ENCODE measurements around the gene PTOV1. TPM values are rescaled to one million over a fixed set of nuclear protein-coding genes. Genes with fewer than 3 reads are reported as not detected.

The PTOV1 gene
- total RNA-seq, 4 donors from 2014 or later: 46.2 to 156 (median 82.0) TPM

DNA sequence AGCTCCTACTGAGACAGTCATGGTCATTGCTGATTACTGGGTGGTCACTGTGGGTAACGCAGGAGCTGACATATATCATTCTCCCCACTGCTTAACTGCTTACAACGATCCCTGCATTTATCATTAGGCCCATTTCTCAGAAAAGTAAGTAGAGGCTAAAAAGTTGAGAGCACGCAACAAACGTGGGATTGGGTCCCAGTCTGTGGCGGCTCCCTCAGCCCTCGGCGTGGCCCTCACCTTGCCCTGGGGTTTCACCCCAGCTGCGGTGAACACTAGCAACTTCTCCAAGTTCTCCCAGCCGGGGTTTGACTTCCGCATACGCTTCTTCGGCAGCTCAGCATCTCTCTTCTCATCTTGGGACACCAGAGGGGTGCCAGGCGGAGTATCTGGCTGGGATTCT, 13.9 kb downstream of the PTOV1 start:
- Histone ChIP-seq H3K27me3 (no peaks in the 10 kb centered on the region), H3K36me3 (no peaks in the 10 kb centered on the region), H3K9me3 (no peaks in the 10 kb centered on the region), H3K4me3 (no peak overlapping the region), H3K4me1 (peaks cover 0 to 25% of the 10 kb centered on the region in 2 donors), H3K27ac (no peak overlapping the region)
- no peak for DNase-seq
- intact Hi-C loops (cut with DNase I; ENCODE audit: low total_unique reads): no loop called here
- TF ChIP-seq, protein P1, sequence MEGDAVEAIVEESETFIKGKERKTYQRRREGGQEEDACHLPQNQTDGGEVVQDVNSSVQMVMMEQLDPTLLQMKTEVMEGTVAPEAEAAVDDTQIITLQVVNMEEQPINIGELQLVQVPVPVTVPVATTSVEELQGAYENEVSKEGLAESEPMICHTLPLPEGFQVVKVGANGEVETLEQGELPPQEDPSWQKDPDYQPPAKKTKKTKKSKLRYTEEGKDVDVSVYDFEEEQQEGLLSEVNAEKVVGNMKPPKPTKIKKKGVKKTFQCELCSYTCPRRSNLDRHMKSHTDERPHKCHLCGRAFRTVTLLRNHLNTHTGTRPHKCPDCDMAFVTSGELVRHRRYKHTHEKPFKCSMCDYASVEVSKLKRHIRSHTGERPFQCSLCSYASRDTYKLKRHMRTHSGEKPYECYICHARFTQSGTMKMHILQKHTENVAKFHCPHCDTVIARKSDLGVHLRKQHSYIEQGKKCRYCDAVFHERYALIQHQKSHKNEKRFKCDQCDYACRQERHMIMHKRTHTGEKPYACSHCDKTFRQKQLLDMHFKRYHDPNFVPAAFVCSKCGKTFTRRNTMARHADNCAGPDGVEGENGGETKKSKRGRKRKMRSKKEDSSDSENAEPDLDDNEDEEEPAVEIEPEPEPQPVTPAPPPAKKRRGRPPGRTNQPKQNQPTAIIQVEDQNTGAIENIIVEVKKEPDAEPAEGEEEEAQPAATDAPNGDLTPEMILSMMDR (IDR thresholded peaks at IDR 0.05): no peak
- TF ChIP-seq POLR2A (IDR thresholded peaks at IDR 0.05): no peak

DNA sequence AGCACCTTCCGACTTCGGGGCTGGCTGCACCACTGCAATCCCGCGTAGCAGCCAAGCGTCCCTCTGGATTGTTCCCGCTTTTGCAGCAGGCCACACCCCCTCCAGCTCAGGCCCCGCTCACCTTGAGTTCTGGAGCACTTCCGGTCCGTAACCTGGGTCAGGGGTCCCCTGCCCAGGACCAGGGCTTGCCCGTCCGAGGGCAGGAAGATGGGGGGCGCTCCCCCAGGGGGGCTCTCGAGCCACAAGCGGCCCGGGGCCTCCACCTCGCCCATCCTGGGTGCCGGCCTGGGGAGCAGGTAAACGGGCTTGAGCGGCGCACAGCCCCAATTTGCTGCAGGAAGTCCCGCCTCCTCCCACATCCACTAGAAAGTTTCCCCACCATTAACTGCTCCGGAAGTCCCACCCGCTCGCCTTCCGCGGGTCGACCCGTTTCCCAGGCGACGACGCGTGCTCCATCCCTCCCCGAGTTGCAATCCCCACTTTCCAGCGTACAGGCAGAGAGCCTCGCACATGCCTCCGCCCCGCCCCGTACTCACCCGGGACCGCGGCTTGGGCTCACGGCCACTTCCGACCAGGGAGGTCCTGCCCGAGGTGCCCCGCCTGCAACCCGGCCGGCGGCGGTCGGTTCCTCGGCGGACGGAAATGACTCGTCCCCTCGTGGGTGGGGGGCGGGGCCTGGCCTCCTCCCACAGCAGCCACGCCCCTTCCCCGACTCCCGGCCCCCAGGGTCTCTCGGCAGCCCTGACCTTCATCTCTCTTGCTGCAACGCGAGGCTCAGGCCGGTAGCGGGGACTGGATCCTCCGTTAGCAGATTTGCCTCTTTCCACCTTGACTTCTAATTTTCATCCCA, 16.2 kb downstream of the PTOV1 start, which contains the start of gene PNKP:
Gene PNKP, minus strand, starts transcription at position 644 of the 850 bp plus-strand sequence. Its CDS starts 372 bp downstream, at position 272.
- H3K4me3 ChIP-seq: peak within 1 kb of the TSS; percentile 55 to 91
- H3K4me1 ChIP-seq: peaks cover 0 to 31% of the 10 kb centered on the region in 2 donors
- H3K9me3 ChIP-seq: no peaks in the 10 kb centered on the region
- intact Hi-C loops (cut with DNase I; ENCODE audit: low total_unique reads): no loop called here
- no peaks in the 10 kb centered on the region for H3K27me3 ChIP-seq
- H3K27ac ChIP-seq: peak within 1 kb of the TSS; percentile 88 to 93
- no peaks in the 10 kb centered on the region for H3K36me3 ChIP-seq
- peak; percentile 92 for DNase-seq
- TF ChIP-seq, protein P1 (IDR thresholded peaks at IDR 0.05): no peak
- TF ChIP-seq POLR2A (IDR thresholded peaks at IDR 0.05): peak; percentile 33 to 76

DNA sequence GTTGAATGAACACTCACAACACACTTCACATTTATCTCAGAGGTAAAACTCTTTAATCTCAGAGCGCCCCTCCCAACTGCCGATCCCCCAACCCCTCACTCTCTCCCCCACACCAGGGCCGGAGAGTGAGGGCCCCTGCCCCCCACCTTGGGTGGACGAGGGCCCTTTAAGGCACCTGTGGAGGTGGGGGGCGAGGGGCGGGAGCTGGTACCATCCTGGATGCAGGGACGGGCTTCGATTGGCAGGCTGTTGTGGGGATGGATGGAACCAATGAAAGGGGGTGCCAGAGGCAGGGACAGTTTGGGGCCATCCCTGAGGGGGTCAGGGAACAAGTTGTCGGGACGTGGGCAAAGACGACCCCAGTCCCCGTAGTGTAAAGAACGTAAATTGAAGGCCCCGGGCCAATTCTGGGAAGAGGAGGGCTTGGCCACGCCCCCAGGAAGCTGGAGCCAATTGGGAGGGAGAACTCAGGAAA, 18.1 kb downstream of the PTOV1 start:
- Histone ChIP-seq H3K4me3 (peak overlapping the region; percentile 28 to 38), H3K36me3 (no peaks in the 10 kb centered on the region), H3K27me3 (no peaks in the 10 kb centered on the region), H3K27ac (peak overlapping the region; percentile 88 to 93), H3K9me3 (no peaks in the 10 kb centered on the region), H3K4me1 (peaks cover 0 to 31% of the 10 kb centered on the region in 2 donors)
- intact Hi-C loops (cut with DNase I; ENCODE audit: low total_unique reads): no loop called here
- no peak for DNase-seq
- peak in 1 of 2 donors; percentile 43 for TF ChIP-seq POLR2A (IDR thresholded peaks at IDR 0.05)
- TF ChIP-seq, protein P1 (IDR thresholded peaks at IDR 0.05): no peak

DNA sequence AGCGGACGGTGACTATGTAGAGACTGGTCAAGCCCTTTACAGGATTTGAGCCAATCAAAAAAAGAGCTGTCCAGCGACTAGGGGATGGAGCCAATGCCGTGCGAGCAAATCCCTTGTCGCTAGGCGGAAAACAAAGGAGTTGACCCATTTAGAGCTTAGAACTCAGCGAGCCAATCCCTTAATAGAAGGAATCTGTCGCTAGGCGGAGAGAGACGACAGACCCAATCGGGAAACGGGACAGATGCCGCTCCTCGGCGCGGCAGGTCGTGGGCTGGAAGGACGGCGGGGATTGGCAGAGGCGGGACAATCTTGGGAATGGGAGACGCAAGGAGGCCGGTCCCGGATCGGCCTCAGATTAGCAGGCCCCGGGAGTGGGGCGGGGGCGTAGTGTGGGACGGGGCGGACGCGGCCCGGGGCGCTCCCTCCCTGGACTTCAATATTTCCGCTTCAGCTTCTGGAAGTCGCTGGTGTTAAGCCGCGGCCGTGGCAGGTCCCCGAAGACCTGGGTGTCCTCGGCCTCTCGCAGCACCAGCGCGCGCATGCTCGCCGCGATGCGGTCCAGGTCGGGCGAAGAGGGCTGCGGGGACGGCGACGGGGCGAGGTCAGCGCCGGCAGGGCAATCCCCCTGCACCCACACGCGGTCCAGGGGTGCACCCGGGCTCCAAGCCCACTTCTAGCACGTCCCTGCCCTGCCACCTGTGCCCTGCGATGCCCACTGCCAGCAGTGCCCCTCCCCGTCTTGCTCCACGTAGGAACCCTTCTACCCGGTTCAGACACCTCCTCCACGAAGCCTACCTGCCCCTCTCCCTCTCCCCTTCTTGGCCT, 18.7 kb downstream of the PTOV1 start:
- intact Hi-C loops (cut with DNase I; ENCODE audit: low total_unique reads): no loop called here
- Histone ChIP-seq H3K9me3 (no peaks in the 10 kb centered on the region), H3K4me1 (peaks cover 0 to 31% of the 10 kb centered on the region in 2 donors), H3K36me3 (no peaks in the 10 kb centered on the region), H3K4me3 (peak overlapping the region; percentile 38 to 48), H3K27me3 (no peaks in the 10 kb centered on the region), H3K27ac (peak overlapping the region; percentile 88 to 93)
- TF ChIP-seq POLR2A (IDR thresholded peaks at IDR 0.05): peak; percentile 79 to 85
- TF ChIP-seq, protein P1 (IDR thresholded peaks at IDR 0.05): peak in 3 of 4 experiments; percentile 11 to 44 (median 13)
- DNase-seq: peak; percentile 97 to 98
